WTC11 (cell line): ENCODE results near the gene LMF1.

Experiments
- AFF4 ChIP-seq: sonication (generic); formaldehyde crosslinking; IDR thresholded peaks from 2 replicates; pipeline ENCODE4 v1.8.1; 2023; ENCODE audit warnings: mild to moderate bottlenecking, missing genetic modification reagents, borderline replicate concordance
- ATF6 ChIP-seq: sonication (generic); formaldehyde crosslinking; IDR thresholded peaks from 2 replicates; pipeline ENCODE4 v1.8.1; 2023; ENCODE audit warnings: mild to moderate bottlenecking, missing genetic modification reagents
- CREB1 ChIP-seq: sonication (generic); formaldehyde crosslinking; IDR thresholded peaks from 2 replicates; pipeline ENCODE4 v1.8.0; 2023; ENCODE audit warnings: mild to moderate bottlenecking, missing genetic modification reagents
- CTCF ChIP-seq: fragments of 200-600 bp; IDR thresholded peaks from 2 replicates; pipeline ENCODE4 v1.8.0; 2022; ENCODE audit warnings: antibody characterized with exemption
- GTF2I ChIP-seq: fragments of 250-450 bp; sonication (Bioruptor Pico); conservative IDR thresholded peaks from 2 replicates; pipeline ENCODE4 v1.4.0; 2021; ENCODE audit warnings: mild to moderate bottlenecking
- KAT7 ChIP-seq: sonication (generic); formaldehyde crosslinking; IDR thresholded peaks from 2 replicates; pipeline ENCODE4 v1.8.1; 2023; ENCODE audit warnings: missing genetic modification reagents, mild to moderate bottlenecking, borderline replicate concordance
- MLX ChIP-seq: sonication (generic); formaldehyde crosslinking; IDR thresholded peaks from 2 replicates; pipeline ENCODE4 v1.8.1; 2023; ENCODE audit warnings: mild to moderate bottlenecking, missing genetic modification reagents, moderate library complexity
- NR2C2 ChIP-seq: sonication (generic); formaldehyde crosslinking; IDR thresholded peaks from 2 replicates; pipeline ENCODE4 v1.8.0; 2022; ENCODE audit warnings: mild to moderate bottlenecking, missing genetic modification reagents
- PRDM15 ChIP-seq: sonication (generic); formaldehyde crosslinking; IDR thresholded peaks from 2 replicates; pipeline ENCODE4 v1.8.0; 2022; ENCODE audit warnings: missing genetic modification reagents
- SMAD3 ChIP-seq: sonication (generic); formaldehyde crosslinking; IDR thresholded peaks from 2 replicates; pipeline ENCODE4 v1.8.0; 2022; ENCODE audit warnings: missing genetic modification reagents, mild to moderate bottlenecking, borderline replicate concordance
- SMAD4 ChIP-seq: sonication (generic); formaldehyde crosslinking; IDR thresholded peaks from 2 replicates; pipeline ENCODE4 v1.8.0; 2022; ENCODE audit warnings: mild to moderate bottlenecking, missing genetic modification reagents
- ZBTB43 ChIP-seq: sonication (generic); formaldehyde crosslinking; IDR thresholded peaks from 2 replicates; pipeline ENCODE4 v1.8.1; 2023; ENCODE audit warnings: mild to moderate bottlenecking, missing genetic modification reagents
- ZNF232 ChIP-seq: sonication (generic); formaldehyde crosslinking; IDR thresholded peaks from 2 replicates; pipeline ENCODE4 v1.8.0; 2022; ENCODE audit warnings: mild to moderate bottlenecking, missing genetic modification reagents
- ZNF423 ChIP-seq: fragments of 250-450 bp; sonication (Bioruptor Pico); IDR thresholded peaks from 2 replicates; pipeline ENCODE4 v2.1.2; 2022; ENCODE audit warnings: mild to moderate bottlenecking, moderate library complexity

- TF ChIP-seq NR2C2 (no peak), ZBTB43 (CRISPR knock-in tag) (no peak), MLX (CRISPR knock-in tag) (no peak), GTF2I (CRISPR knock-in tag) (no peak), CTCF (no peak), SMAD4 (no peak), AFF4 (CRISPR knock-in tag) (no peak), PRDM15 (CRISPR knock-in tag) (no peak), KAT7 (no peak), ZNF423 (CRISPR knock-in tag) (no peak), CREB1 (no peak), SMAD3 (CRISPR knock-in tag) (no peak), ZNF232 (CRISPR knock-in tag) (no peak), ATF6 (CRISPR knock-in tag) (no peak)
These were observed 18.6 kb upstream of the LMF1 start for GRCh38 chr16:989354-989814.
